Measurements from ENCODE around the gene TUBB1.

TUBB1 gene

DNA sequence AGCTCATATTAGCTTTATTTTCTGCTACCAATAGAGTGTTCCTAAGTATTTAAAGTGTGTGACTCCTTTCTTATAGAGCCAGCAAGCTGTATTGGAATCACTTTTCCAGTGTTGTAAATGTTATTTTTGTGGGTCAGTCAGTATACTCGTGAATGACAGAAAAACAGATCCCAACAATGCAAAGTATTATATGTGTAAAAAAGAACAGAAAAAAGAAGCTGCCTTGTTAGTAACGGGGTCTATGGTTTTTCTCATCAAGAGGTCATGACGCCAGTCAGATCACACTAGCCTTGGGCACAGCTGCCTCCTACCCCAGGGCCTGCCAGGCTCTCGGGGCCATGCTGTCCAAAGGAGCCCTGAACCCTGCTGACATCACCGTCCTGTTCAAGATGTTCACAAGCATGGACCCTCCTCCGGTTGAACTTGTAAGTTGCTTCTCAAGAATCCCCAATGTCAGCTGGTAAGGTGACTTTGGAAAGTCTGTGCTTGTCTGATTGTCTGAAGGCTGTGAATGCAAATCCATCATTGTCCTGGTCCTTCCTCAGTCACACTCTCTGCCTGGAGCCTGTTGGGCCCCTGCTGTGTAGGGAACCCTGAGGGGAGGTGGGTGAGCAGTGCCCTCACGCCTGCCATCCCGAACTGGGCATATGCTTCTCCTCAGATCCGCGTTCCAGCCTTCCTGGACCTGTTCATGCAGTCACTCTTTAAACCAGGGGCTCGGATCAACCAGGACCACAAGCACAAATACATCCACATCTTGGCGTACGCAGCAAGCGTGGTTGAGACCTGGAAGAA, 28.4 kb upstream of the TUBB1 start:
- no peak for DNase-seq (ENCODE audit: low read depth)

DNA sequence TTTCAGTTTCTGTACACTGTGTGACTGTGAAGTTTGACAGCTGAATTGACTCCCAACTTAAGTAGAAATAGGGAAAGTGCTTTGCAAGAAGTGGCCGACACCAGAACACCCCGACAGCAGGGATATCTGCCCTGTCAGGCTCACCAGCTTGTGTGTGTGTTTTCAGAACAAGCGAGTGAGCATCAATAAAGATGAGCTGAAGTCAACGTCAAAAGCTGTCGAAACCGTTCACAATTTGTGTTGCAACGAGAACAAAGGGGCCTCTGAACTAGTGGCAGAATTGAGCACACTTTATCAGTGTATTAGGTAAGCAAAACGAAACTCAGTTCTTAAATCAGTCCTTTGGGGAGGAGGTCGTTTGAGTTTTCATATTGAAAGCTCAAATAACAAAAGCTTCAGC, 27.5 kb upstream of the TUBB1 start:
- DNase-seq (ENCODE audit: low read depth) = no peak

DNA sequence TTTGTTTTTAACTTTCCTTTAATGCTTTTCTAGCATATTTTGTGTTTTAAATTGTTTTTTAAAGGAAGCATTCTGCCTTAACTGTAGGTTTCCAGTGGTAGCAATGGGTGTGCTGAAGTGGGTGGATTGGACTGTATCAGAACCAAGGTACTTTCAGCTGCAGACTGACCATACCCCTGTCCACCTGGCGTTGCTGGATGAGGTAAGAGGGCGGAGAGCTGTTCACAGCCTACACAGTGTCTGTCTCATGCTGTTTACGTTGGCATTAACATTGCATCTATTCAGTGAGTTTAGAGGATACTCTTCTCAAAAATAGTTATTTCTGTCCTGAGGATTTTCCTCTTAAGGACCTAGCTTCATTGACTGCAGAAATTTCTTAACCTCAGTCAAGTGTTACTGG, 26.3 kb upstream of the TUBB1 start:
- no peak for DNase-seq (ENCODE audit: low read depth)

DNA sequence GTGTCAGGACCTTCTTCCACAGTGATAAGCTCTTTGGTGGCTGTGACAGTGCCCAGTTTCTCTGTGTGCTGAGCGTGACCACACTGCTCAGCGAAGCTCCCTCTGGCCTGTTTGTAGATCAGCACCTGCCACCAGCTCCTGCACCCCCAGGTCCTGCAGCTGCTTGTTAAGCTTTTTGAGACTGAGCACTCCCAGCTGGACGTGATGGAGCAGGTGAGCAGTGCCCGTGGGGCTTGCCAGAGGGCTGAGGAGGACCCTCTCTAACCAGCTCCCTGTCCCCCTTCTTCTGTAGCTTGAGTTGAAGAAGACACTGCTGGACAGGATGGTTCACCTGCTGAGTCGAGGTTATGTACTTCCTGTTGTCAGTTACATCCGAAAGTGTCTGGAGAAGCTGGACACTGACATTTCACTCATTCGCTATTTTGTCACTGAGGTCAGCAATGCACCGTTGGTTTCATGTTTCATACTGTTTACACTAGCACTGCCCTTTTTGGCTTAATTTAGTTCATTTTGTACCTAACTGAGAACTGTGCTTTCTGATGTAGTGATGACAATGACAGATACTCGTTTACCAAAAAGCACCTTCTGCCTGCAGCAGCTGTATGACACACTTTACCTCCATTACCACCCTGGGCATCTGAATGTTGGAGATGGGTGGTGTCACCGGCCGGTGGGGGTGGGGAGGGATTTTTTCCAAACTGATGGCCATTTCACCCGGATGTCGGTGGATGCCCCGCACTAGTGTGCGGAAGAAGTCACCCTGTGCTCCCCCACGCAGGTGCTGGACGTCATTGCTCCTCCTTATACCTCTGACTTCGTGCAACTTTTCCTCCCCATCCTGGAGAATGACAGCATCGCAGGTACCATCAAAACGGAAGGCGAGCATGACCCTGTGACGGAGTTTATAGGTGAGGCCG, 25.6 kb upstream of the TUBB1 start:
- no peak for DNase-seq (ENCODE audit: low read depth)

DNA sequence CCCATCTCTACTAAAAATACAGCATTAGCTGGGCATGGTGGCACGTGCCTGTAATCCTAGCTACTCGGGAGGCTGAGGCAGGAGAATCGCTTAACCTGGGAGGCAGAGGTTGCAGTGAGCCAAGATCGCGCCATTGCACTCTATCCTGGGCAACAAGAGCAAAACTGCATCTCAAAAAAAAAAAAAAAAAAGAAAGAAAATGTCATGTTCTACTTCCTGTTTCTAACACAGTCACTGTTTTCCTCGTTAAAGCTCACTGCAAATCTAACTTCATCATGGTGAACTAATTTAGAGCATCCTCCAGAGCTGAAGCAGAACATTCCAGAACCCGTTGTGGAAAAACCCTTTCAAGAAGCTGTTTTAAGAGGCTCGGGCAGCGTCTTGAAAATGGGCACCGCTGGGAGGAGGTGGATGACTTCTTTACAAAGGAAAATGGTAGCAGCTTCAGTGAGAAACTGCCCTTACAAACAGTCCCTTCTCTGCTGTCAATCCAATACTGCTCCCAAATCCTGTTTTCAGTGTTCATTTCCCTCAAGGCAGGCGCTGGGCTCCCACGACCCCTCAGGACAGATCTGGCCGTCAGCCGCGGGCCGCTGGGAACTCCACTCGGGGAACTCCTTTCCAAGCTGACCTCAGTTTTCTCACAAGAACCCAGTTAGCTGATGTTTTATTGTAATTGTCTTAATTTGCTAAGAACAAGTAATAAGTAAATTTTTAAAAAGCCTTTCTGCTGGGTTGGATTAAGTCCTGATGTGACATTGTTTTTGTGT, 24.7 kb upstream of the TUBB1 start:
- DNase-seq (ENCODE audit: low read depth) = no peak

DNA sequence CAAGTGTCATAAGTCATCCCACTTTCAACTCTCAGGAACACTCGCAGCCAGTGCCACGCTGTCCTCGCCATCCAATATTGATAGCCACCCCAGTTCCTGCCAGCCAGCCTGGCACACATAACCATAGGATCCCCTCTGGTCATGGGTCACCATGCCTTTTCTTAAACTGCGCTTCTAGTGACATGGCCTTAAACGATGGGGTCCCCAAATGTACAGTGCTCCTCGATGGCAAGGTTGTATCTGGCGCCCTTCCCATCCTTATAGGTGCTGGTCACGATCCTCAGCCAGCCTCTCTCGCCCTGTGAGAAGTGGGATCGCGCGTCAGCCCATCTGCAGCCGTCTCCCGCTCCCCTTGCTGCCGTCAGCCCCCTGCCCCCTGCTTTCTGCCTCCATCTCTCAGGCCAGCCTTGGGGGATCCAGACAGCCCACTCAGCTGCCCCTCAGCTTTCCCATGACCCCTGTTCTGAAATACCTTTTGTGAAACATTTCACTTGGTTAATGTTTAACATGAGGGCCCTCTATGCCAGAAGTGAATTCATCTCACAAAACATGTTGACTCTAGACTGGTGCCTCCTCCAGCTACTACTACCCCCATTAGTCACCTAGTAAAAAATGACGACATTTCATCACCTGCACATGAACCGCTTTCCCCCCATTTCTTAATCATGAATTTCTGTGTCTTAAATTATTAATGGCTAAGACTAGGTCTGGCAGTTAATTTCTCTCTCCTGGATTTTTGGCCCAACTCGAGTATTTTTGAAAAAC, 23.6 kb upstream of the TUBB1 start:
- DNase-seq (ENCODE audit: low read depth) = no peak

DNA sequence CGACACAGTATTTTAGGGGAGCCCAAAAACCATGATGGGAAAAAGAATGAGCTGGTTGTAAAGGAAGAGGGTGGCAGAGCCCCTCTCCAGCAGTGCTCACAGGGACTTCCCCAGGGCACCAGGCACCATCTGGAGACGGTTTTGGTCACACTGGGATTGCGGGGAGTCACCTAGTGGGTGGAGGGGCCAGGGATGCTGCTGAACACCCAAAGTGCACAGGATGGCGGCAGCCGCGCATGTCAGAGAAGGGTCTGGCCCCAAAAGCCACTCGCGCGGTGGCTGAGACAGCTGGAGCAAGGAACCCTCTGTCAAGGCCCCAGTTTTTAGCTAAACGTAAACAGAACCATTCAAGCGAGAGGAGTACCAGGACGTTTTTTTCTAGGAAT, 23.0 kb upstream of the TUBB1 start:
- DNase-seq (ENCODE audit: low read depth) = no peak

DNA sequence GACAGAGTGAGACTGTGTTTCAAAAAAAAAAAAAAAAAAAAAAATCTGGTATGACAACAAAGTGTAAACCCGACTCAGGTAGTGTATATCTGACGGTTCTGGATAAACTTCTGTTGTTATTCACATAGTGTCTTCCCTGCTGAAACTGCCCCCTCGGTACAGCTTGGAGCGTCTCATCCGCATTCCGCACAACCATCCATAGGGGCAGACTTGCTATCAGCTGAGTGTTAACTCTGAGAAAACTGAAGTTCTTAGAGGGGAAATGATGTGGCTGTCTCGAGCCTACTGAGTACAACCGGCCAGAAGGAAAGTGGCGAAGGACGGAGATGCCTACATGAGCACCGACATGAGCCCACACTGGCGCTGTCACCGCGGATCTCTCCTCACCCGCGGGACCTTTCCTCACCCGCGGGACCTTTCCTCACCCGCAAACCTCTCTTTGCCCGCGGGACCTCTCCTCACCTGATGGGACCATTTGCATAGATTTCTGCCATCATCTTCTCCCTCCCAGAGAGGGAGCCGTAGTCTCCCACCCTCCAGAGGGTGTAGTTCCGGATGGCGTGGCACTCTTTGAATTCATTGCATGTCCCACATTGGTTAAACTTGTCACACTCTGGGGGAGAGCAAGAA, 22.0 kb upstream of the TUBB1 start:
- DNase-seq (ENCODE audit: low read depth) = no peak

DNA sequence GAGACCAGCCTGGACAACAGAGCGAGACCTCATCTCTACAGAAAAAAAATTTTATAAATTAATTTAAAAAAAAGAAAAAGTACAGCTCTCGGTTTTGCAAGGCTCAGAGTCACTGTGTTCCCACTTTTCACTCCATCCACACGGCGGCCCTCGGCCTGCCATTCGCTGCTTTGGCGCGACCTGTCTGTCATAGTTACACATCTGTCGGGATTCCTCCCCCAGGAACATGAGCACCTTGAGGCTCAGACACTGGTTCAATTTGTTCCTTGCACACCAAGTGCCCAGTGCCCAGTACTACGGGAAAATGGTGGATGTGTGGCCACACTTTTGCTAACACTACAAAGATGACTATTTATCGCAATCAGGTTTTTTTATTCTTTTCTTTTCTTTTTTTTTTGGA, 20.6 kb upstream of the TUBB1 start:
- no peak for DNase-seq (ENCODE audit: low read depth)

DNA sequence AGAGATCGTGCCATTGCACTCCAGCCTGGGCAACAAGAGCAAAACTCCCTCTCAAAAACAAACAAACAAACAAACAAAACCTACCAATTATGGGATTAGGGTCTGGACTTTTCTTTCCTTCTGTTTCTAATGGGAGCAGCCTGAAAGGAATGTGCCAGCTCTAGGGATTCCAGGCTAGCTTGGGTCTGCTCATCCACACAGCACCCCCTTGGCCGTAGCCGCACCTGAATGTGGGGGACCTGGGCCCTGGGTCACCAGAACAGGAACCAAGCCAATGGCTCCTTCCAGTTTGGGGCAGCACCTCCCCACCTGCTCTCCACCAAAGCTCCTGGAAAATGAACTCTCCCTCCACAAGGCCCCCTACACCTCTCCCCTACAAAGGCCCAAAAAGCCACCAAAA, 18.9 kb upstream of the TUBB1 start:
- no peak for DNase-seq (ENCODE audit: low read depth)

DNA sequence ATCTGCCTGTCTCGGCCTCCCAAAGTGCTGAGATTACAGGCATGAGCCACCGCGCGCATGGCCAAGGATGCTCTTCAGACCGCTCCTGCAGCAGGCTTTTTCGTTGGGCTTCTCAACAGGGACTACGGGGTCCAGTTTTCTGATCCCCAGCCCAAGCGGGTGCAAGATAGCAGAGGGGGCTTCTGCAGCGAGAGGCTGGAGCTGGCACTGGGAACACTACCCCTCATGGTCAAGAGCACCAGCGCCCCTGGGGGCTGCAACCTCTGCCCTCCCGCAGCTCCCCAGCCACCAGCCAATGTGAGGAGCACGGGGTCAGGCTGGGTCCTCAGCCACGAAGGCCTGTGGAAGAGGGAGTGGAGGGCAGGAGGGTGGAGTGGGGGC, 18.2 kb upstream of the TUBB1 start:
- DNase-seq (ENCODE audit: low read depth) = no peak

DNA sequence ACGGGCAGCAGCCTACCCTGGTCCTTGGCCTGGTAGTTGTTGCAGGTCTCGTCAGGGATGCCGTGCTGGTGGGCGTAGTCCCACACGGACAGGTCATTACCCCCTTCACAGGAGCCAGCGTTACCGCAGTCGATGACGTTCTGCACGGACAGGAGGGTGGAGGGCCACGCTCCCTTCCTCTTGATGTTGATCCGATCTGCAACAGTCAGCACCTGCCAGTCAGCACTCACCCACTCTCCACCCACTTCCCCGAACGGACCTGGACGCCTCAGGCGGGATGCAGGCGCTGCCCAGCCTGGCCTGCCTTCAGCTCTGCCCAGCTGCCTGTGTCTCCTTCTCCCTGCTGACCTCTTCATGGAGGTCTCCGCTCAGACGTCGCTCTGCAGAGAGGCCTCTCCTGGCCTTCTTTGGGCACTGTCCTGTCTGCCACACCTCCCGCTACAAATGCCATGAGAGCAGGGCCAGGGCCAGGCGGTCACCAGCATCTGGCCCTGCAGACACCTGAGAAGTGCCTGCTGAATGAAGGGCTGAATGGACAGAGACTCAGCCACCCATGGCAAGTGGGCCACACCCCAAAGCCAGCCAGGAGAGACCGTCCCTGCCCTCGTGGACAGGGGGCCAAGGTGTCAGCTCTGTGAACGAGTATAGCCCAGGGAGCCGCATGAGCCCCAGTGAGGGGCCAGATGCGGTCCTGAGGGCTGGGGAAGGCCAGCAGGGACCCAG, 17.6 kb upstream of the TUBB1 start:
- DNase-seq (ENCODE audit: low read depth) = no peak

DNA sequence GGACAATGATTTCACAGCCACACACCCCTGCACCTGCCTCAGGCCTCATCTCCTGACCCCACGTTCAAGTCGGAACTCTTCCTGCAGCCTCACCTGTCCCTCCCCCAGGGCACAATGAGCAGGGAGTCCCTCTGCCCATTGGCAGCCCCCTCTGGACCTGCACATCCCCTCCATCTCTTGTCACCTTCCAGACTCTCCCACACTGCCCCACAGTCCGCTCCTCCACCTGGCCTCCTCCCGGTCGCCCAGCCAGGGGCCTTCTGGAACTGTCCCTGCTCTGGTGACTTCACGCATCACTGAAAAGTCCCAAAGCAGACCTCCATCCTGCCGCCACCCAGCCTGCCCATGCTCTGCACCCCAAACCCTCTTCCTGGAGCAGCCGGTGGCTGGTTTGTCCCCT, 16.8 kb upstream of the TUBB1 start:
- no peak for DNase-seq (ENCODE audit: low read depth)

DNA sequence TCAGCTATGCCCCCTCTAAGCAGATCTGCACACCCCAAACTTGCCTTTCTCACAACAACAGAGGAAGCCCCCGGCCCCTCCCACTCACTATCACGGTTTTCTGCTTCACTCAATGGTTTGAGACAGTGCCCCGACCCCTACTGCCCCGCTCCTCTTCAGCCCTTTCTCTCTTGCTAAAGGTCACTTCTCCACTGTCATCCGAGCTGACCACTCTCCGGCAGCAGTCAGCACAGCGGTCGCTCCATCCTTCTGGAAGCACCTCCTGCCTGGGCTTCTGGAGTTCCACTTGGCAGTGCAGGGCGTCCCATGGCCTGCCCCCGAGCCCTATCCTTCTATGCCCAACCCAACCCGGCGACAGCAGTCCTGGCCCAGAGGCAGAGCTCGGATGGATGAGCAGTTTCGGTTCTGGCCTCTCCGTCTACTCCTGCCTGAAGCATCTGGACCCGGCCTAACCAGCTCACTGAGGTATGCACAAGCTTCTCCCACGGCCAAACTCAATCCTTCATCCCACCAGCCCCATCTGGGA, 16.3 kb upstream of the TUBB1 start:
- DNase-seq (ENCODE audit: low read depth) = no peak

DNA sequence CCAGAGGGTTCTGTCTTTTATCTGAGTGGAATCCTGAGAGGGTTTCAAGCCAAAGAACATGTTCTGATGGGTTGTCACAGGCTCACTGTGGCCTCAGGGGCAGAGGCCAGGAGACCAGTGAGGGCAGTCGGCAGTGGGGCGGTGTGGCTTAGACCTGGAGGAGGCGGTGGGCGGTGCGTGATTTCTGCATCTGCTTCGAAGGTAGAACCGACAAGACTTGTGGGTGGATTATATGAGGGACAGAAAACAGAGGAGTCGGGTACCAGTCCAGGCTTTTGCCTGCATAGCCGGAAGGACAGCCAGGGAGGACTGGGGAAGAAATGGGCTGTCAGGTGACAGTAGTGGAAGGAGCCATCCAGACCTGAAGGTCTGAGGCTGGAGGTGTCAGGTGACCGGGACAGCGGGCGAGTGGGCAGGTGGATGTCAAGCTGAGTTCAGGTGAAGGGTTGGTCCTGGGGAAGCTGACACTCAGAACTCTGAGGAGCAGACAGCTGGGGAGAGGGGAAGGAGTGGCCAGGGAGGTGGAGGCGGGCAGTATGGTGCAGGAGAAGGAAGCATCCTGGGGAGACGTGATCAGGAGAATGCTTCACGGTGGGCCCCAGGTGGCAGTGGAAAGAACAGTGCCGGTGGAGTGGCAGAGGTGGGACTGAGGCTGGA, 15.3 kb upstream of the TUBB1 start:
- no peak for DNase-seq (ENCODE audit: low read depth)

DNA sequence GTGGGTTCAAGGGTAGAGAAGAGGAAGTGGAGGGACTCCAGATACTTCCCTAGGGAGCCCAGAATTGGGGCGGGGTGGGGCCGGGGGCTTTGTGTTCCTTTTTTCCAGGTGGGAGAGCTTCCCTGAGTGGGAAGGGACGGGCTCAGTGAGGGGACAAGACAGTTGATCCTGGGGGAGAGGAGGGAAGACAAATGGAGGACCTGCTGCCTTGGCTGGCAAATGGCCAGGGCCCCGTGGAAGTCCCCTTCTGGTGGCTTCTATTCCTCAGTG, 14.8 kb upstream of the TUBB1 start:
- DNase-seq (ENCODE audit: low read depth) = no peak

DNA sequence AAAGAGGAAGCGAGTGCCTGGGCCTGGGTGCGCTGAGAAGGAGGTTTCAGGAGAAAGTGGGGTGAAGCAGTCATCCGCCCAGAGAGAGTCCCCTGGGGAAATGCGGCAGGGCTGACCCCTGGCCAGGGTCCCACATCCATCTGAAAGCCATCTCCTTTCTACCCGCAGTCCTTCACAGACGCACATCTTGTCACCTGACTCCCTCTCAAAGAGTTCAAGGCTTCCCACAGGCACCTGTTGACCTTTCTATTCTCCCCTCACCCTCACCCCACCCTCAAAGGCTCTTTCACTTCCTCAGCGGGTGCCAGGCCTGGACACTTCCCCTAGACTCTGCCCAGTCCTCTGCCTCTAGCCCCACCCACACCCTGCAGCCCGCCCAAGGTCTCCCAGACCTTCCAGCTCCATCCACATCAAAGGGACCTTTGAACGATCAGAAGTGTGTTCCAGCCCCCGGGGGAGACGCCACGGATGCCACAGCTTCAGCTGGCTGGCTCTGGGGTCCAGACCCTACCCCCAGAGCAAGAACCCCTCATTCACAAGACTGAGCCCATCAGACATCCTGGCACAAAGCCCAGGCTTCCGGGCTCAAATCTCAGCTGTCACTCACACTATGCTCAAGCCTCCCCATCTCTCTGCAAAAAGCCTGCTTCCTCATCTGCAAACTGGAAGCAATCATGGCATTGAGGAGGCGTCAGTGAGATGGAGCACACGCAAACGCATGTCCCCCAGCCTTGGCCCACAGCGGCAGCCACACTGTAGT, 14.3 kb upstream of the TUBB1 start:
- no peak for DNase-seq (ENCODE audit: low read depth)

DNA sequence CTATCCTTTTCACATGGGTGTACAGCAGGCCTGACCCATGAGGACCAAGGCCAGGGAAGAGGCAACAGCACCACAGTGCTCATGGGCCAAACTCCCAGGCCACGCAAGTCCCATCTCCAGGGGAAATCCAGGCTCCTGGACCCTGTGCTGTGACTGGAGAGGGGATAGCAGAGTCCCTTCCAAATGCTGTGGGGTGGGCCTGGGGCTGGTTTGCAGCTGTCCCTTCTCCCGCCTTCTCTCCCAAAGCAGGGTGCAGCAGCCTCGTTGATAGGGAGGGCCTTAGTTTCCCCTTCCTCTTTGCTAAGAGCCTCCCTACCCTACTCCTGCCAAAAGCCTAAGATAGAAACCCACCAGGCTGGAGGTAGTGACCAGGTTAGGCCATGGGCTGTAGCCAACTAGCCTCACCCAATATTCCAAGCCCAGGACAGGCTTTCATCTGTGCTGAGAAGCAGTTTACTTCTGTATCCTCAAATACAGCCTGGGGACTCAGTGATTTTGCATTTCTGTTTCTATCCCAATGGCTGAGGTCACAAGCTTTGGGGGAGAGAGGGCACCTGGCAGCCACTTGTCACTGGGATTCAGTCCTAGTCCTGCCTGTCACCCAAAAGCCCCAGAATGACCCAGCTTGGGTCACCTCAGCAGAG, 13.6 kb upstream of the TUBB1 start:
- no peak for DNase-seq (ENCODE audit: low read depth)
